ENCODE data around the gene NKIRAS1.

- TF ChIP-seq CTCF (IDR thresholded peaks at IDR 0.05) = no peak
- no peak for TF ChIP-seq POLR2A (IDR thresholded peaks at IDR 0.05)
- no peak for TF ChIP-seq POLR2AphosphoS5 (IDR thresholded peaks at IDR 0.05)
- no peak for TF ChIP-seq EP300 (IDR thresholded peaks at IDR 0.05)
Observed at GRCh38 chr3:23876923-23877322, 39.9 kb downstream of the NKIRAS1 start.

Data from gastroesophageal sphincter (tissue), 3 donors.